GM21576 (cell line): ENCODE results near the gene RASL10A.

Experiments used
- ATAC-seq: cut with Tn5 transposase; IDR thresholded peaks from one replicate; pipeline ENCODE4 v1.9.1; 2021; ENCODE audit warnings: mild to moderate bottlenecking, moderate library complexity; ENCODE audit not compliant: unreplicated experiment

Gene RASL10A

GRCh38 chr22:29306835-29307595 lies 8.5 kb downstream of the RASL10A start:
- ATAC-seq, result no peak

GRCh38 chr22:29306175-29306834 lies 9.2 kb downstream of the RASL10A start, which contains the start of gene GAS2L1:
GAS2L1 (plus strand) TSS chr22:29306650; CDS start chr22:29308106, 1,456 bp downstream.
- ATAC-seq, result no peak

GRCh38 chr22:29305836-29306174 lies 9.7 kb downstream of the RASL10A start:
- ATAC-seq, result no peak

DNA sequence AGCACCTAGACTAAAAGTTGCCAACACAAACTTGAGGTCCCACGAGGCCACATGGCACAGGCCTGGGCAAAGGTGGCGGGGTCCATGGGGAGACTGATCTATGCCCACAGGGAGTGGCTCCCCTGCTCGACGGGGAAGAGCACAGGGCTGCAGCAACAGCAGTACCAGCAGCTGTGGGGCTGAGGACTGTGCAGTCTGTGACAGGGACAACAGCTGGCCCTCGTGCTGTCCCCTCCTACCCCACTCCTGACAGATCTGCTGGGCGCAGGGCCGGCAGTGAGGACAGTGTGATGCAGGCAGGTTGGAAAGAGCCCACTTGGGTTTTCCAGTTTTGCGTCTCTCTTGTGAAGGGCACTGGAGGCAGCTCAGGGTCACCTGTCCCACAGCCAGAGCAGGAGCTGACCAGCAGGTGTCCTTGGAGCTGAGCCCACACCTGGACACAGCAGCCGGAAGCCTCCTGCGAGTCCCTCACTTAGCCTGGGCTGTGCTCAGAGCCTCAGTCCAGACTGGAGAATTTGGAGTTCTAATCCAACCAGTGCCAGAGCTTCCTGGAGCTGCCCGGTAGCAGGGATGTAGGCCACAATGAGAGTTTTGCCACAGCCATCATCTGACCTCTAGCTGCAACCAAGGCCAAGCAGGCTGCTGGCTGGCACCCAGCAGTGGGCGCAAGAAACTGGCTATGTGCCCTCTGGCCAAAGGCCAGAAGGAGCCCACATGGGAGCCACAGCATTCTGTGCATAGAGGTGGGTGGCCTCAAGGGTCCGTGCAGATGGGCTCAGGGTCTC lies 12.6 kb downstream of the RASL10A start:
- no peak for ATAC-seq

DNA sequence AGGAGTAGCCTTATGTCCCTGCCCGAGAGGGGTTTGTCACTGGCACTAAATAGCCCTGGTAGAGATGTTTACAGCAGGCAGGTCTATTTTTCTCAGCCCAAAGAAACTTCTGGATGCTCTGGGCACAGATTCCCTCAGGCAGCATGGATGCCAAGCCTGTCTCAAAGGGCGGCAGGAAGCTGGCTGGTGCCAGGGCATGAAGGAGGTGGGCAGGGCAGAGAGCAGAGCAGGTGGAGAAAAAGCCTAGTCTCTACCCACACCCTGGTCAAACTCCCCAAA lies 13.2 kb downstream of the RASL10A start:
- no peak for ATAC-seq

GRCh38 chr22:29301716-29302401 lies 13.6 kb downstream of the RASL10A start:
- ATAC-seq, result no peak

- no peak for ATAC-seq
Observed at GRCh38 chr22:29300807-29301601, 14.5 kb downstream of the RASL10A start.

- no peak for ATAC-seq
Observed at GRCh38 chr22:29300467-29300806, 15.1 kb downstream of the RASL10A start.

DNA sequence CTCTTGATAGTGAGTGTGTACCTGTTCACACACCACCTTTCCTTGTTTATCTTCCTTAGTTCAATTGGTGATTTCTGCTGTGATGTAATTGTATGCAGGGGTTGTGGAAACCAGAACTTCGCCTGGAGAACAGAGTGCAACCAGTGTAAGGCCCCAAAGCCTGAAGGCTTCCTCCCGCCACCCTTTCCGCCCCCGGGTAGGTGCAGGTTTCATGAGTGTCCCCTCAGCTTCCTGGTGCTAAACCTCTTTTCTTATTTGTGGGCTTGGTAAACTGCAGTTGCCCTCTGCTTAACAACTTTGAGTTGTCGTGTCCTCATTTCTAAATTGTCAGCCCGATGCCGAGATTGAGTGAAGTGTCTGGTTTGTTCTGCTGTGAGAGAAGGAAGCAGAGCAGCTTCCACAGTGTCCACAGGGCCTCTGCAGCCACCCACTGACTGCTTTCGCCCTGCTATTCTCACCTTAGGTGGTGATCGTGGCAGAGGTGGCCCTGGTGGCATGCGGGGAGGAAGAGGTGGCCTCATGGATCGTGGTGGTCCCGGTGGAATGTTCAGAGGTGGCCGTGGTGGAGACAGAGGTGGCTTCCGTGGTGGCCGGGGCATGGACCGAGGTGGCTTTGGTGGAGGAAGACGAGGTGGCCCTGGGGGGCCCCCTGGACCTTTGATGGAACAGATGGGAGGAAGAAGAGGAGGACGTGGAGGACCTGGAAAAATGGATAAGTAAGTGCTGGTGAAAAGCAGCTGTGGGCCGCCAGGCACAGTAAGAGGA lies 16.2 kb downstream of the RASL10A start:
- ATAC-seq, result no peak

DNA sequence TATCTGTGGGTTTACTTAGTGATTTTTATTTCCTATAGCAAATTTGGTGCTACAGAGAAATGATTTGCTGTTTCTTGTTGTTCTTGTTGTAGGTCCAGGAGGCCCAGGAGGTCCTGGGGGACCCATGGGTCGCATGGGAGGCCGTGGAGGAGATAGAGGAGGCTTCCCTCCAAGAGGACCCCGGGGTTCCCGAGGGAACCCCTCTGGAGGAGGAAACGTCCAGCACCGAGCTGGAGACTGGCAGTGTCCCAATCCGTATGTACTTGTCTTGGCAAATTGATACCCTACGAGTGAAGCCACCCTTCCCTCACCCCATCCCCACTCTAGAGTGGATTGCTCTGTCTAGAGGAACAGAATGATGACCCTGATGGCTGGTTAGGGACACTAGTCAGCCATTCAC lies 16.9 kb downstream of the RASL10A start:
- no peak for ATAC-seq

- ATAC-seq, result no peak
Observed at GRCh38 chr22:29292379-29292778, 23.1 kb downstream of the RASL10A start.

- ATAC-seq, result no peak
Observed at GRCh38 chr22:29291215-29291614, 24.3 kb downstream of the RASL10A start.

DNA sequence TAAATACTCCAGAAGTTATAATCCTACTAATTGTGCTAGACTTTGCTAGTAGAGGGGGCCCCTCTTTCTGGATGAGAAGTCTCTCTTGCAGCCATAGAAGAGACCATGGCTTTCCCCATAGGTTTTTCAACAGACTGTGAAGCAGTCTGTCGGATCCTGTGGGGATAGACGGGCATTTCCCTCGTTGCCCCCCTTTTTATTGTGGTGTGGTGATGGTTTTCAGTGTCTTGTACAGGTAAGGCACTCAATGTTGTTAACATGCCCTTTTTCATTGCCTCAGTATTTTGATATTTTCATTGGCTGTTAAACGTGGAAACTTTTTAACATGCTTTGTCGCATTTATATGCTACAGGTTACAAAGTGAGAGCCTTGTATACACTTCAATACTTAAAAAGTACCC lies 25.4 kb downstream of the RASL10A start:
- ATAC-seq, result no peak

GRCh38 chr22:29288837-29289236 lies 26.7 kb downstream of the RASL10A start:
- ATAC-seq, result no peak

DNA sequence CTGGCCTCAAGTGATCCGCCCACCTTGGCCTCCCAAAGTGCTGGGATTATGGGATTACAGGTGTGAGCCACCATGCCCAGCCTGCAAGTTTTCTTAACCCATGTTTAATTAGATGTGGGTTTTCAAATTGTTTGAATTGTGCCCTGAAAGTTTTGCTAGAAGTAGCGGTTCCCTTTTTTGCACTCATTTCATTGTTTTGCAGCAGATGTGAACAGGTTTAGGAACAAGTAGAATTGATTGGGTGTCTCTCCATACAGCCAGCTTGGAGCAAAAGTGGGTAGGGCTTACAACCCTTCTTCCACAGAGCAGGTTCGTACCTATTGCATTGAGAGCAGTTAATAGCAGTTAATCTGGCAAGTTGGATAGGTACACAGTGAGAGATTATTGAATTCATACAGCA lies 31.3 kb downstream of the RASL10A start:
- no peak for ATAC-seq

- no peak for ATAC-seq
Observed at GRCh38 chr22:29277927-29278326, 37.6 kb downstream of the RASL10A start.

- no peak for ATAC-seq
Observed at GRCh38 chr22:29275819-29276565, 39.5 kb downstream of the RASL10A start.

DNA sequence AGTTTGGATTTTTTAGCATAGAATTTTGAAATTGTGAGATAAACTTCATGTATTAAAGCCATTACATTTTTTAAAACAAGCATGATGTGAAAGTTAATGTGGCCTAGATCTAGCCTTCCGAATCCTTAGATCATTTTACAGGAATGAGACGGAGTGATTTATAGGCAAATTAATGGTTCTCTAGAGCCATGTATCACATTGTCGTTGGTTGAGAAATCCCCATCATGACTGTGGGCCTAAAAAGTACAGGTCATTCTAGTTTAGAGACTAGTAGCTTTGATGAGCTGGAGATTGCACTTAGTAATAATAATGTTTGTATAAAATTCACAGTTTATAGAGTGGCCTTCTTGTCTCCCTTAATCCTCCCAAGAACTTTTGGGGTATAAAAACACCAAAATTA lies 40.3 kb downstream of the RASL10A start:
- ATAC-seq, result no peak

DNA sequence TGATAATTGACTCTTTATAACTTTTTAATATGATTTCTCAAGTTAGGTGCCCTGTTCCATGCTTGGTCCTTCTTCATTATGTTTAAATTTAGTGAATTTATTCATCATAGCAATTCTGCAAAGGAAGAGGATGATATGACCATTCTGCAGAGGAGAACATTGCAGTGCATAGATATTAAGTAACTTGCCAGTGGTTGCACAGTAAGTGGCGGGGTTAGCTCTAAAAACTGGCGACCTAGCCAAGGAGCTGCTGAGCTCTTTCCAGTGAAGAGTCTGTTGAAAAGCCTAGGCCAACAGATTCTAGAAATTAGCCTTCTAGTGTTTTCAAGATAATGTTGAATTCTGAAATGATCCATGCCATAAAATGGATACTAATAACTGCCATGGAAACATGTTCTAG lies 42.9 kb downstream of the RASL10A start:
- ATAC-seq, result no peak
